SU-DHL-6 (cell line): ENCODE data around the gene PCDHB1.
A peak's percentile ranks its signal among the peaks of the same experiment; 100 is the strongest.
"Not testable (repeated sequence)": the region's sequence is repeated elsewhere in the genome, so short reads cannot be mapped to it uniquely, and the experiment has no call there.

ENCODE experiments used
- H2AFZ ChIP-seq: fragments of 200-600 bp; sonication (generic); 2 replicates; pipeline ENCODE4 v1.6.1; 2014; ENCODE audit warnings: low read depth, mild to moderate bottlenecking, moderate library complexity, mixed read lengths, antibody characterized with exemption, low read length; ENCODE audit not compliant: severe bottlenecking
- H3F3A ChIP-seq: fragments of 200-600 bp; shearing (Covaris generic); 2 replicates; pipeline ENCODE4 v1.6.0; 2016; ENCODE audit warnings: antibody characterized with exemption, mild to moderate bottlenecking; ENCODE audit not compliant: insufficient read depth
- H3K27ac ChIP-seq: fragments of 200-600 bp; sonication (generic); 2 replicates; pipeline ENCODE4 v1.5.1; 2016; ENCODE audit warnings: low read depth, mild to moderate bottlenecking, low read length, moderate library complexity, mixed read lengths
- H3K27me3 ChIP-seq: fragments of 200-600 bp; sonication (generic), shearing (Covaris generic); 2 replicates; pipeline ENCODE4 v1.6.0; 2014; ENCODE audit warnings: mild to moderate bottlenecking, low read length
- H3K36me3 ChIP-seq: fragments of 200-600 bp; sonication (generic); 2 replicates; pipeline ENCODE4 v1.6.1; 2014; ENCODE audit warnings: mild to moderate bottlenecking, low read length, mixed read lengths
- H3K4me2 ChIP-seq: fragments of 300-600, 200-600 bp; shearing (Covaris generic), sonication (generic); 2 replicates; pipeline ENCODE4 v1.6.0; 2014; ENCODE audit warnings: low read length, low read depth, mild to moderate bottlenecking; ENCODE audit not compliant: poor library complexity, severe bottlenecking
- H3K4me3 ChIP-seq: fragments of 200-600 bp; sonication (generic); 2 replicates; pipeline ENCODE4 v1.5.1; 2014; ENCODE audit warnings: antibody characterized with exemption, low read length, mild to moderate bottlenecking, mixed read lengths; ENCODE audit not compliant: insufficient read depth, poor library complexity, severe bottlenecking
- H3K79me2 ChIP-seq: fragments of 200-600 bp; sonication (generic); 2 replicates; pipeline ENCODE4 v1.6.1; 2014; ENCODE audit warnings: mild to moderate bottlenecking, low read length, moderate library complexity; ENCODE audit not compliant: insufficient read depth
- H3K9ac ChIP-seq: fragments of 200-600 bp; sonication (generic); 2 replicates; pipeline ENCODE4 v1.7.0; 2014; ENCODE audit warnings: mild to moderate bottlenecking, low read length
- H3K9me2 ChIP-seq: fragments of 200-600 bp; sonication (generic); replicated peaks from 2 replicates; pipeline ENCODE4 v1.6.1; 2014; ENCODE audit warnings: low read length; ENCODE audit not compliant: insufficient read depth
- H3K9me3 ChIP-seq: fragments of 200-600 bp; sonication (generic); 2 replicates; pipeline ENCODE4 v1.6.1; 2014; ENCODE audit warnings: low read length, mixed read lengths; ENCODE audit not compliant: insufficient read depth
- H4K20me1 ChIP-seq: fragments of 200-600 bp; sonication (generic); 2 replicates; pipeline ENCODE4 v1.6.1; 2014; ENCODE audit warnings: low read depth, mild to moderate bottlenecking, antibody characterized with exemption, low read length, moderate library complexity, mixed read lengths
- EZH2phosphoT487 ChIP-seq: fragments of 200-600 bp; sonication (generic), shearing (Covaris generic); conservative IDR thresholded peaks from 2 replicates; pipeline ENCODE4 v1.6.1; 2018; ENCODE audit warnings: mild to moderate bottlenecking, antibody characterized with exemption, low read length, moderate library complexity, mixed read lengths
- TF ChIP-seq, protein P1 (sequence below): fragments of 200-600 bp; sonication (generic); IDR thresholded peaks from one replicate; pipeline ENCODE4 v1.5.1; 2017; ENCODE audit warnings: antibody characterized with exemption, mild to moderate bottlenecking, low read length, moderate library complexity; ENCODE audit not compliant: insufficient read depth, poor library complexity, severe bottlenecking

Gene PCDHB1

DNA sequence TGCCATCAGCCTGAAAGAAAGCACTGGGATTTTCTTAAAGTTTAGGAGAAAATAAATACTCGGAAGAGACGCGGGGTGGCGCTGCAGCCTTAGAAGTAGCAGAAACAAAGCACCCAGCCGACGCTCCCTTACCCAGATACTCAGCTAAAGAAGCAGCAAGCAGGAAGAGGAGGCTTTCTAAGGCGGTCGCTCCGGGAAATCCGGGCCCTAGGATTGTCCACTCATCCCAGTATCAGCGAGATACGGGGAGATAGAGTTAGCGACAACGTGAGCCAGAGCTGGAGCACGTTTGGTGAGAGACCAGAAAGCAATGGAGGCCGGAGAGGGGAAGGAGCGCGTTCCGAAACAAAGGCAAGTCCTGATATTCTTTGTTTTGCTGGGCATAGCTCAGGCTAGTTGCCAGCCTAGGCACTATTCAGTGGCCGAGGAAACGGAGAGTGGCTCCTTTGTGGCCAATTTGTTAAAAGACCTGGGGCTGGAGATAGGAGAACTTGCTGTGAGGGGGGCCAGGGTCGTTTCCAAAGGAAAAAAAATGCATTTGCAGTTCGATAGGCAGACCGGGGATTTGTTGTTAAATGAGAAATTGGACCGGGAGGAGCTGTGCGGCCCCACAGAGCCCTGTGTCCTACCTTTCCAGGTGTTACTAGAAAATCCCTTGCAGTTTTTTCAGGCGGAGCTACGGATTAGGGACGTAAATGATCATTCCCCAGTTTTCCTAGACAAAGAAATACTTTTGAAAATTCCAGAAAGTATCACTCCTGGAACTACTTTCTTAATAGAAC is 43.5 kb downstream of the PCDHB1 start, which contains the start of gene PCDHB2:
TSS of gene PCDHB2 (plus strand) at position 135 of the 782 bp plus-strand sequence. CDS start at position 311, 176 bp downstream.
- TF ChIP-seq EZH2phosphoT487: no peak
- TF ChIP-seq, protein P1, sequence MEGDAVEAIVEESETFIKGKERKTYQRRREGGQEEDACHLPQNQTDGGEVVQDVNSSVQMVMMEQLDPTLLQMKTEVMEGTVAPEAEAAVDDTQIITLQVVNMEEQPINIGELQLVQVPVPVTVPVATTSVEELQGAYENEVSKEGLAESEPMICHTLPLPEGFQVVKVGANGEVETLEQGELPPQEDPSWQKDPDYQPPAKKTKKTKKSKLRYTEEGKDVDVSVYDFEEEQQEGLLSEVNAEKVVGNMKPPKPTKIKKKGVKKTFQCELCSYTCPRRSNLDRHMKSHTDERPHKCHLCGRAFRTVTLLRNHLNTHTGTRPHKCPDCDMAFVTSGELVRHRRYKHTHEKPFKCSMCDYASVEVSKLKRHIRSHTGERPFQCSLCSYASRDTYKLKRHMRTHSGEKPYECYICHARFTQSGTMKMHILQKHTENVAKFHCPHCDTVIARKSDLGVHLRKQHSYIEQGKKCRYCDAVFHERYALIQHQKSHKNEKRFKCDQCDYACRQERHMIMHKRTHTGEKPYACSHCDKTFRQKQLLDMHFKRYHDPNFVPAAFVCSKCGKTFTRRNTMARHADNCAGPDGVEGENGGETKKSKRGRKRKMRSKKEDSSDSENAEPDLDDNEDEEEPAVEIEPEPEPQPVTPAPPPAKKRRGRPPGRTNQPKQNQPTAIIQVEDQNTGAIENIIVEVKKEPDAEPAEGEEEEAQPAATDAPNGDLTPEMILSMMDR: peak; percentile 20
- H3K9me3 ChIP-seq: no peaks in the 10 kb centered on the region
- no peaks in the 10 kb centered on the region for H3K36me3 ChIP-seq
- H3K4me3 ChIP-seq: no peak within 1 kb of the TSS
- no peak within 1 kb of the TSS for H3K4me2 ChIP-seq
- no peaks in the 10 kb centered on the region for H3K79me2 ChIP-seq
- no peak within 1 kb of the TSS for H2AFZ ChIP-seq
- H3K27me3 ChIP-seq: no peaks in the 10 kb centered on the region
- no peak within 1 kb of the TSS for H3K27ac ChIP-seq
- no peaks in the 10 kb centered on the region for H3F3A ChIP-seq
- no peak within 1 kb of the TSS for H3K9ac ChIP-seq
- H4K20me1 ChIP-seq: no peaks in the 10 kb centered on the region
- no peaks in the 10 kb centered on the region for H3K9me2 ChIP-seq

DNA sequence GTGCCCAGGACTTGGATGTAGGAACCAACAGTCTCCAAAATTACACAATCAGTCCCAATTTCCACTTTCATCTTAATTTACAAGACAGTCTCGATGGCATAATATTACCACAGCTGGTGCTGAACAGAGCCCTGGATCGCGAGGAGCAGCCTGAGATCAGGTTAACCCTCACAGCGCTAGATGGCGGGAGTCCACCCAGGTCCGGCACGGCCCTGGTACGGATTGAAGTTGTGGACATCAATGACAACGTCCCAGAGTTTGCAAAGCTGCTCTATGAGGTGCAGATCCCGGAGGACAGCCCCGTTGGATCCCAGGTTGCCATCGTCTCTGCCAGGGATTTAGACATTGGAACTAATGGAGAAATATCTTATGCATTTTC is 44.1 kb downstream of the PCDHB1 start:
- no peaks in the 10 kb centered on the region for H3K9me3 ChIP-seq
- no peak overlapping the region for H3K4me2 ChIP-seq
- H3K9ac ChIP-seq: no peak overlapping the region
- TF ChIP-seq, protein P1: no peak
- TF ChIP-seq EZH2phosphoT487: no peak
- no peaks in the 10 kb centered on the region for H4K20me1 ChIP-seq
- H3K9me2 ChIP-seq: no peaks in the 10 kb centered on the region
- no peak overlapping the region for H3K4me3 ChIP-seq
- H3K36me3 ChIP-seq: no peaks in the 10 kb centered on the region
- H3K79me2 ChIP-seq: no peaks in the 10 kb centered on the region
- no peak overlapping the region for H2AFZ ChIP-seq
- no peaks in the 10 kb centered on the region for H3K27me3 ChIP-seq
- no peak overlapping the region for H3K27ac ChIP-seq
- no peaks in the 10 kb centered on the region for H3F3A ChIP-seq

GRCh38 chr5:141096181-141096580 is 45.0 kb downstream of the PCDHB1 start:
- not testable (repeated sequence) for H3K9me2 ChIP-seq, H3K27me3 ChIP-seq, H3K9me3 ChIP-seq, H3K36me3 ChIP-seq, H3F3A ChIP-seq, H3K27ac ChIP-seq, H2AFZ ChIP-seq, H3K9ac ChIP-seq, H3K4me2 ChIP-seq, H3K79me2 ChIP-seq, H4K20me1 ChIP-seq, H3K4me3 ChIP-seq

DNA sequence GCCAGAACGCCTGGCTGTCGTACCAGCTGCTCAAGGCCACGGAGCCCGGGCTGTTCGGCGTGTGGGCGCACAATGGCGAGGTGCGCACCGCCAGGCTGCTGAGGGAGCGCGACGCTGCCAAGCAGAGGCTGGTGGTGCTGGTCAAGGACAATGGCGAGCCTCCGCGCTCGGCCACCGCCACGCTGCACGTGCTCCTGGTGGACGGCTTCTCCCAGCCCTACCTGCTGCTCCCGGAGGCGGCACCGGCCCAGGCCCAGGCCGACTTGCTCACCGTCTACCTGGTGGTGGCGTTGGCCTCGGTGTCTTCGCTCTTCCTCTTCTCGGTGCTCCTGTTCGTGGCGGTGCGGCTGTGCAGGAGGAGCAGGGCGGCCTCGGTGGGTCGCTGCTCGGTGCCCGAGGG is 45.4 kb downstream of the PCDHB1 start:
- H3K9ac ChIP-seq, H4K20me1 ChIP-seq, H3K9me2 ChIP-seq, H3F3A ChIP-seq, H3K36me3 ChIP-seq, H3K9me3 ChIP-seq, H3K27me3 ChIP-seq, H3K27ac ChIP-seq, H3K4me3 ChIP-seq, H2AFZ ChIP-seq, H3K4me2 ChIP-seq, H3K79me2 ChIP-seq: not testable (repeated sequence)
